HG03432 (cell line): Measurements from ENCODE around the gene ALK.

Experiments used
- ATAC-seq: cut with Tn5 transposase; IDR thresholded peaks from one replicate; pipeline ENCODE4 v1.9.1; 2021; ENCODE audit warnings: mild to moderate bottlenecking, moderate library complexity; ENCODE audit not compliant: unreplicated experiment

ALK gene

GRCh38 chr2:29921560-29921915 lies at the start of gene ALK:
Gene ALK (minus strand): TSS chr2:29921586. CDS start chr2:29920659, 927 bp downstream.
- ATAC-seq, result peak; percentile 71

GRCh38 chr2:29966266-29966665 lies 44.9 kb upstream of the ALK start:
- no peak for ATAC-seq

- no peak for ATAC-seq
Measured at GRCh38 chr2:29963972-29964570, 42.7 kb upstream of the ALK start.

GRCh38 chr2:29962922-29963321 lies 41.5 kb upstream of the ALK start:
- no peak for ATAC-seq

GRCh38 chr2:29954316-29954715 lies 32.9 kb upstream of the ALK start:
- no peak for ATAC-seq

- ATAC-seq, result no peak
Measured at GRCh38 chr2:29952973-29953372, 31.6 kb upstream of the ALK start.

GRCh38 chr2:29951576-29951975 lies 30.2 kb upstream of the ALK start:
- ATAC-seq, result no peak

GRCh38 chr2:29950481-29950880 lies 29.1 kb upstream of the ALK start:
- ATAC-seq, result no peak

- ATAC-seq, result no peak
Measured at GRCh38 chr2:29949042-29949441, 27.7 kb upstream of the ALK start.

- no peak for ATAC-seq
Measured at GRCh38 chr2:29946505-29946904, 25.1 kb upstream of the ALK start.

- ATAC-seq, result no peak
Measured at GRCh38 chr2:29942711-29943110, 21.3 kb upstream of the ALK start.

- no peak for ATAC-seq
Measured at GRCh38 chr2:29940706-29941105, 19.3 kb upstream of the ALK start.

GRCh38 chr2:29936020-29936419 lies 14.6 kb upstream of the ALK start:
- ATAC-seq, result no peak

GRCh38 chr2:29931818-29932217 lies 10.4 kb upstream of the ALK start:
- ATAC-seq, result no peak

GRCh38 chr2:29923110-29923721 lies 1.8 kb upstream of the ALK start:
- no peak for ATAC-seq

- ATAC-seq, result no peak
Measured at GRCh38 chr2:29922605-29923004, 1.2 kb upstream of the ALK start.

- ATAC-seq, result peak; percentile 25
Measured at GRCh38 chr2:29920631-29921559, 491 bp downstream of the ALK start.

GRCh38 chr2:29920130-29920577 lies 1.2 kb downstream of the ALK start:
- ATAC-seq, result no peak

- ATAC-seq, result no peak
Measured at GRCh38 chr2:29918941-29919340, 2.4 kb downstream of the ALK start.

- no peak for ATAC-seq
Measured at GRCh38 chr2:29917781-29918180, 3.6 kb downstream of the ALK start.

GRCh38 chr2:29916571-29916970 lies 4.8 kb downstream of the ALK start:
- ATAC-seq, result no peak

GRCh38 chr2:29910960-29911359 lies 10.4 kb downstream of the ALK start:
- ATAC-seq, result no peak
